ENCODE data around the gene CNNM1.

CNNM1 gene

DNA sequence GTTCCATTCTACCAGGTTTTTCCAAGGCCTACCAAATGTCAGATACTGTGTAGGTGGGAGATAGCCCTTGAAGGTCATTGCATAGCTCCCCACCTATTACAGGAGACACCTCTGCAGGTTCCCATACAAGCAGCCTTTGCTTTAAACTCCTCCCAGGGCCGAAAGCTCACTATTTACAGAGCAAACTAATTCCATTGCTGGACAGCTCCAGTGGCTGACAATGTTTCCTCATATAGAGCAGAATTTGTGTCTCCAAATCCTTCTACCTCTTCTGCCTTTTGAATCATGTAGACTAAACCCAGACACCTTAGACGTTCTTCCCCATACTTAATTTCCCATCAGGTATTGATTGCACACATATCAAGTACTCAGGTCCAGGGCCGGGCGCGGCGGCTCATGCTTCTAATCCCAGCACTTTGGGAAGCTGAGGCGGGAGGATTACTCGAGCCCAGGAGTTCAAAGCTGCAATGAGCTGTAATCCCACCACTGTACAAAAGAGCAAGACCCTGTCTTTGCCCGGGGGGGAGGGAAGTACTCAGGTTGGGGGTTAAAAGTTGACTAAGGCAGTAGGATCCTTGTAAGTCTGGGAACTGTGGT, 2.1 kb downstream of the CNNM1 start:
- H3K27ac ChIP-seq, result no peak overlapping the region
- H3K4me2 ChIP-seq, result no peak overlapping the region
- H3K4me1 ChIP-seq, result no peaks in the 10 kb centered on the region
- no peaks in the 10 kb centered on the region for H3K36me3 ChIP-seq
- H3K9ac ChIP-seq, result no peak overlapping the region
- TF ChIP-seq Cebpa-rat (IDR thresholded peaks at IDR 0.05), result no peak
- no peaks in the 10 kb centered on the region for H3K27me3 ChIP-seq
- no peaks in the 10 kb centered on the region for H4K20me1 ChIP-seq
- no peak overlapping the region for H3K4me3 ChIP-seq
- H3K9me3 ChIP-seq, result peaks cover 29% of the 10 kb centered on the region

GRCh38 chr10:99337311-99337811, 8.2 kb downstream of the CNNM1 start:
- no peaks in the 10 kb centered on the region for H4K20me1 ChIP-seq
- H3K4me2 ChIP-seq, result no peak overlapping the region
- no peaks in the 10 kb centered on the region for H3K9me3 ChIP-seq
- no peak overlapping the region for H3K9ac ChIP-seq
- TF ChIP-seq Cebpa-rat (IDR thresholded peaks at IDR 0.05), result no peak
- H3K4me1 ChIP-seq, result peaks cover 5% of the 10 kb centered on the region
- no peak overlapping the region for H3K27ac ChIP-seq
- no peaks in the 10 kb centered on the region for H3K36me3 ChIP-seq
- H3K27me3 ChIP-seq, result no peaks in the 10 kb centered on the region
- H3K4me3 ChIP-seq, result no peak overlapping the region

- Histone ChIP-seq H3K4me2 (no peak overlapping the region), H4K20me1 (no peaks in the 10 kb centered on the region), H3K36me3 (no peaks in the 10 kb centered on the region), H3K27ac (no peak overlapping the region), H3K27me3 (no peaks in the 10 kb centered on the region), H3K9me3 (no peaks in the 10 kb centered on the region), H3K4me3 (no peak overlapping the region), H3K9ac (no peak overlapping the region), H3K4me1 (peaks cover 5% of the 10 kb centered on the region)
- no peak for TF ChIP-seq Cebpa-rat (IDR thresholded peaks at IDR 0.05)
Observed at GRCh38 chr10:99337901-99338300, 8.7 kb downstream of the CNNM1 start.

GRCh38 chr10:99339077-99339476, 9.9 kb downstream of the CNNM1 start:
- TF ChIP-seq Cebpa-rat (IDR thresholded peaks at IDR 0.05), result no peak
- H3K9ac ChIP-seq, result no peak overlapping the region
- H3K27ac ChIP-seq, result no peak overlapping the region
- H3K4me3 ChIP-seq, result no peak overlapping the region
- H3K4me1 ChIP-seq, result peaks cover 5% of the 10 kb centered on the region
- no peaks in the 10 kb centered on the region for H3K36me3 ChIP-seq
- H3K4me2 ChIP-seq, result no peak overlapping the region
- H3K27me3 ChIP-seq, result no peaks in the 10 kb centered on the region
- H3K9me3 ChIP-seq, result no peaks in the 10 kb centered on the region
- no peaks in the 10 kb centered on the region for H4K20me1 ChIP-seq

DNA sequence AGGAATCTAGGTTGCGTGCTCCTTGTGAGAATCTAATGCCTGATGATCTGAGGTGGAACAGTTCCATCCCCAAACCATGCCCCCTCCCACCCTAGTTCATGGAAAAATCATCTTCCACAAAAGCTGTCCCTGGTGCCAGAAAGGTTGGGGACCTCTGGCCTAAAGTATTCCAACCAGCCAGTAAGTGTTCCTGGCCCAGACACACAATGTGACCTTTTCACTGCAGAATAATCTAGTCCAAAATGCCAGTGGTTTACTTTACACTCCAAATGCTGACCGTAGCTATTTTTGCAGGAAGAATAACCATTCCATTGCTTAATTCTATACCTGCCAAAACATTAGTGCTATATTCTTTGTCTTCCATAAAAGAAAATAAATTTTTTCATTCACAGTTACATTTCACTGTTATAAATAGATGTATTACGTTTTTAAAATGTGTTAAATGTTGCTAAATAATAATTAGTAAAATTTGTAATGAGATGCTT, 10.4 kb downstream of the CNNM1 start:
- Histone ChIP-seq H3K4me1 (peaks cover 5% of the 10 kb centered on the region), H3K9me3 (no peaks in the 10 kb centered on the region), H3K4me2 (no peak overlapping the region), H3K9ac (no peak overlapping the region), H3K27me3 (no peaks in the 10 kb centered on the region), H4K20me1 (no peaks in the 10 kb centered on the region), H3K36me3 (no peaks in the 10 kb centered on the region), H3K27ac (no peak overlapping the region), H3K4me3 (no peak overlapping the region)
- no peak for TF ChIP-seq Cebpa-rat (IDR thresholded peaks at IDR 0.05)

GRCh38 chr10:99340650-99341049, 11.5 kb downstream of the CNNM1 start:
- H3K36me3 ChIP-seq, result no peaks in the 10 kb centered on the region
- H3K4me1 ChIP-seq, result peaks cover 5% of the 10 kb centered on the region
- no peak overlapping the region for H3K4me2 ChIP-seq

GRCh38 chr10:99341248-99341647, 12.1 kb downstream of the CNNM1 start:
- Histone ChIP-seq H3K27ac (no peak overlapping the region), H3K9ac (no peak overlapping the region), H3K4me3 (no peak overlapping the region)

More at GRCh38 chr10:99340650-99341049, 11.5 kb downstream of the CNNM1 start:
- TF ChIP-seq Cebpa-rat (IDR thresholded peaks at IDR 0.05), result no peak
- no peak overlapping the region for H3K27ac ChIP-seq
- H3K9me3 ChIP-seq, result no peaks in the 10 kb centered on the region
- H4K20me1 ChIP-seq, result no peaks in the 10 kb centered on the region
- no peak overlapping the region for H3K9ac ChIP-seq
- no peaks in the 10 kb centered on the region for H3K27me3 ChIP-seq
- no peak overlapping the region for H3K4me3 ChIP-seq

DNA sequence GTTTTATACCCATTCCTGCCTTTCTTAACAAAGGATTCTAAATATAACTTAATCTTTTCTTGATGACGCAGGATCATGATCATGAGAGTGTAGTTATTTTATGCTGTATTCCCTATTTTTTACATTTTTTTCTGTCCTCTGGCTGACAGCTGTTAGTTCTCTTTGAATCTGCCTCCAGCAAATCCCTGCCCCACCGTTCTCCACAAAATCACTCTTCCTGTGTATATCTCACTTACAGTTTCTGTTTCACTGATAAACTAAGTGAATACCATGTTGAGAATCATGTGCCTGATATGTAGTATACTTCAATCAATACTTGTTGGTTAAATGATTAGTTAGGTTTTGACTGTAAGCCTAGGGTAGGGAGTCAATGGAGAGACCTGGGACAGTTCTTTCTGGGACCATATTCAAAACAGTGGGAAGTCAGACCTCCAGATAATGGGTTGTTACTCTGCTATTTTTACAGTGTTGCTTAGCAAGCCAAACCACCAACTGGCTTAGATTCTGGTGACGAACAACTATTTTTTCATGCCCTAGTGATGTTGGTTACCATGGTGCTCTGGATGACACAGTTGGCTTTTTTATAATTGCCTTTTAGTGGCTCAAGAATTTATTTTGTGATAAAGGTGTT, 12.8 kb downstream of the CNNM1 start:
- H3K27ac ChIP-seq, result no peak overlapping the region
- H3K9me3 ChIP-seq, result no peaks in the 10 kb centered on the region
- no peak for TF ChIP-seq Cebpa-rat (IDR thresholded peaks at IDR 0.05)

More at GRCh38 chr10:99341248-99341647, 12.1 kb downstream of the CNNM1 start:
- no peaks in the 10 kb centered on the region for H3K36me3 ChIP-seq
- no peaks in the 10 kb centered on the region for H4K20me1 ChIP-seq
- H3K4me1 ChIP-seq, result peaks cover 5% of the 10 kb centered on the region
- no peaks in the 10 kb centered on the region for H3K27me3 ChIP-seq
- no peak for TF ChIP-seq Cebpa-rat (IDR thresholded peaks at IDR 0.05)
- H3K9me3 ChIP-seq, result no peaks in the 10 kb centered on the region
- H3K4me2 ChIP-seq, result no peak overlapping the region

GRCh38 chr10:99343262-99343661, 14.1 kb downstream of the CNNM1 start:
- H4K20me1 ChIP-seq, result no peaks in the 10 kb centered on the region
- no peaks in the 10 kb centered on the region for H3K36me3 ChIP-seq
- H3K27me3 ChIP-seq, result no peaks in the 10 kb centered on the region
- no peak overlapping the region for H3K27ac ChIP-seq
- H3K9ac ChIP-seq, result no peak overlapping the region
- no peak overlapping the region for H3K4me2 ChIP-seq
- H3K4me3 ChIP-seq, result no peak overlapping the region
- no peaks in the 10 kb centered on the region for H3K9me3 ChIP-seq
- TF ChIP-seq Cebpa-rat (IDR thresholded peaks at IDR 0.05), result no peak
- H3K4me1 ChIP-seq, result peaks cover 5% of the 10 kb centered on the region

More for the DNA sequence above, 12.8 kb downstream of the CNNM1 start:
- peaks cover 5% of the 10 kb centered on the region for H3K4me1 ChIP-seq
- H3K4me3 ChIP-seq, result no peak overlapping the region
- H3K4me2 ChIP-seq, result no peak overlapping the region
- H4K20me1 ChIP-seq, result no peaks in the 10 kb centered on the region
- no peaks in the 10 kb centered on the region for H3K27me3 ChIP-seq
- no peak overlapping the region for H3K9ac ChIP-seq
- H3K36me3 ChIP-seq, result no peaks in the 10 kb centered on the region

DNA sequence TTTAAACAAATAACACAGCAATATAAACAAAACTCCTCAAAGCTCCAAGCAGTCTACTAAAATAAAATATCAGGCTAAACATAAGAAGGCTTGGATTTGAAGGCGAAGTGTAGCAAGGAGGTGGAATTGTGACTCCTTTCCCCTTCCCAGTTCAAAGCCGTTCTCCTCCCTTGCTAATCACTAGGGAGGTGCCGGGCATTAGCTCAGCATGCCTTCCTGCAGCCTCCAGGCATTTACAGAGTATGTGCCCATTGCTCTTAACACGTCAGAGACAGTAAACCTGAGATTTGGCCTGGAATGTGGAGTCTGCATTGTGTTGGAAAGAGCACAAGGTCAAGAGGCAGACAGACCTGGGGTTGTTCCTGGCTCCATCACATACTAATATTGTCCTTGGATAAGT, 15.6 kb downstream of the CNNM1 start:
- Histone ChIP-seq H3K9me3 (no peaks in the 10 kb centered on the region), H3K27me3 (no peaks in the 10 kb centered on the region), H3K9ac (no peak overlapping the region), H3K4me3 (no peak overlapping the region), H3K4me2 (no peak overlapping the region), H3K4me1 (peaks cover 5% of the 10 kb centered on the region), H3K27ac (no peak overlapping the region), H4K20me1 (no peaks in the 10 kb centered on the region), H3K36me3 (no peaks in the 10 kb centered on the region)
- no peak for TF ChIP-seq Cebpa-rat (IDR thresholded peaks at IDR 0.05)
